Ovary (tissue), 9 donors: ENCODE data around the gene SLC9A7. TPM values are rescaled to one million over a fixed set of nuclear protein-coding genes. Genes with fewer than 3 reads are reported as not detected.

Experiments used
- DNase-seq, 5 donors: peaks; one replicate each; pipeline ENCODE4 v3.0.0-alpha.2; 2019 to 2020
- H3K27ac ChIP-seq, 2 donors: fragments of 200-600 bp; one replicate each; pipeline versions ENCODE4 v1.5.1 to v1.8.0; 2019 to 2022
- H3K27me3 ChIP-seq: fragments of 200-600 bp; one replicate; pipeline ENCODE4 v1.8.0; 2022
- H3K36me3 ChIP-seq: fragments of 200-600 bp; sonication (generic); one replicate; pipeline ENCODE4 v1.5.1; 2019
- H3K4me1 ChIP-seq: one replicate; pipeline ENCODE4 v1.8.1; 2013; ENCODE audit warnings: mild to moderate bottlenecking, moderate library complexity; ENCODE audit not compliant: insufficient read depth
- H3K4me3 ChIP-seq: fragments of 200-600 bp; sonication (generic); one replicate; pipeline ENCODE4 v1.5.1; 2017
- H3K9me3 ChIP-seq, 2 donors: fragments of 200-600 bp in 1 of 2; sonication (generic) in 1 of 2; one replicate each; pipeline versions ENCODE4 v1.5.1 to v1.8.1; 2013 to 2019; ENCODE audit warnings: mild to moderate bottlenecking in 1 of 2, moderate library complexity in 1 of 2
- CTCF ChIP-seq, 3 donors: fragments of 450-650 bp in 2 of 3; fragments of 200-600 bp in 1 of 3; IDR thresholded peaks; one replicate each; pipeline versions ENCODE4 v1.5.1 to v1.8.0; 2016 to 2022; ENCODE audit warnings: antibody characterized with exemption in 3 of 3, mild to moderate bottlenecking in 1 of 3
- EP300 ChIP-seq: sonication (generic); formaldehyde crosslinking; IDR thresholded peaks from one replicate; pipeline ENCODE4 v1.6.1; 2017; ENCODE audit warnings: antibody characterized with exemption
- POLR2A ChIP-seq: fragments of 450-650 bp; IDR thresholded peaks from one replicate; pipeline ENCODE4 v1.6.1; 2017; ENCODE audit warnings: antibody characterized with exemption, mild to moderate bottlenecking, moderate library complexity
- WGBS, 3 donors: extraction: QIAGEN DNeasy Blood & Tissue Kit in 1 of 3; methylation state at CpG; one replicate each; pipeline versions ENCODE4 v1.1.5 to v1.1.7; 2013 to 2017; 5-methylcytosine and 5-hydroxymethylcytosine counted together
- intact Hi-C, 4 donors: fragments of 100-400 bp; cut with DNase I; formaldehyde crosslinking; loops; one replicate each; pipeline versions ENCODE4 v1.11.0 to v1.15.1; 2022 to 2023
- polyA plus RNA-seq, 2 donors: library from polyadenylated mRNA; stranded (reverse); fragments of 200-250 nt in 1 of 2; fragments of 350-450 nt in 1 of 2; fragmentation: Illumina TruSeq in 1 of 2; extraction: RNeasy Lipid Tissue Mini Kit (QIAGEN cat#74804) in 1 of 2; gene quantifications; one replicate each; pipeline ENCODE4 v1.2.3, GENCODE V29; 2013 to 2014
- total RNA-seq, 7 donors: library from RNA; depleted of rRNA in 2 of 7; stranded (reverse); fragments of >200 nt in 2 of 7; fragmentation: NEBNext Ultra II Directional in 3 of 7; extraction: Animal tissue kit (Norgen Biotek cat#: 25700) in 3 of 7; gene quantifications; one replicate each; pipeline versions ENCODE4 v1.1.0 to v1.2.4, GENCODE V29; 2016 to 2023
- donor health status: DM: no; HTN: no; CAD: no; lungs with moderate emphysema.
- donor health status: DM: no; HTN: no; CAD: no.
- donor health status: Bipolar disorder and iron deficiency.
- donor health status: DM: yes; HTN: yes; CAD: no.
- donor health status: DM: no; HTN: no; CAD: no.
- donor health status: DM: yes; HTN: yes; CAD: no.

The SLC9A7 gene
- total and polyA plus RNA-seq, 9 donors: 2.2 to 22.3 (median 9.1) TPM

GRCh38 chrX:46587753-46588171 lies 171.2 kb downstream of the SLC9A7 start:
- DNase-seq: peak in 1 of 5 donors; percentile 37
- Histone ChIP-seq H3K27ac (peak overlapping the region; percentile 26 to 36), H3K9me3 (no peaks in the 10 kb centered on the region), H3K36me3 (no peaks in the 10 kb centered on the region), H3K27me3 (no peaks in the 10 kb centered on the region), H3K4me3 (no peak overlapping the region), H3K4me1 (peaks cover 4% of the 10 kb centered on the region)
- intact Hi-C loops: no loop called here
- TF ChIP-seq CTCF (IDR thresholded peaks at IDR 0.05) (no peak), EP300 (no peak), POLR2A (no peak)
- 9 to 20% (median 13%) methylated on average over 5 of the region's 5 CpGs for WGBS, 3 donors

GRCh38 chrX:46587158-46587557 lies 171.8 kb downstream of the SLC9A7 start:
- Histone ChIP-seq H3K36me3 (no peaks in the 10 kb centered on the region), H3K27ac (no peak overlapping the region), H3K9me3 (no peaks in the 10 kb centered on the region), H3K4me3 (no peak overlapping the region), H3K27me3 (no peaks in the 10 kb centered on the region), H3K4me1 (peaks cover 4% of the 10 kb centered on the region)
- no peak for TF ChIP-seq CTCF (IDR thresholded peaks at IDR 0.05)
- no peak for TF ChIP-seq EP300
- no peak for TF ChIP-seq POLR2A
- intact Hi-C loops: no loop called here
- whole genome bisulfite sequencing, 3 donors: 18 to 29% (median 27%) methylated on average over 5 of the region's 5 CpGs
- DNase-seq: peak in 1 of 5 donors; percentile 31

GRCh38 chrX:46584736-46585135 lies 174.2 kb downstream of the SLC9A7 start:
- TF ChIP-seq CTCF (IDR thresholded peaks at IDR 0.05): no peak
- no peak for TF ChIP-seq POLR2A
- no peak for TF ChIP-seq EP300
- intact Hi-C loops: no loop called here
- Histone ChIP-seq H3K36me3 (no peaks in the 10 kb centered on the region), H3K27me3 (no peaks in the 10 kb centered on the region), H3K4me3 (no peak overlapping the region), H3K4me1 (peaks cover 4% of the 10 kb centered on the region), H3K27ac (no peak overlapping the region), H3K9me3 (no peaks in the 10 kb centered on the region)
- WGBS, 3 donors: 33 to 44% (median 39%) methylated on average over 2 of the region's 2 CpGs
- DNase-seq: no peak

- Histone ChIP-seq H3K36me3 (no peaks in the 10 kb centered on the region), H3K4me3 (no peak overlapping the region), H3K27me3 (no peaks in the 10 kb centered on the region), H3K27ac (peak overlapping the region in 1 of 2 donors; percentile 23), H3K4me1 (peaks cover 3% of the 10 kb centered on the region), H3K9me3 (no peaks in the 10 kb centered on the region)
- TF ChIP-seq EP300 (no peak), POLR2A (no peak), CTCF (IDR thresholded peaks at IDR 0.05) (no peak)
- intact Hi-C loops: no loop called here
- no peak for DNase-seq
- 20 to 24% (median 20%) methylated on average over 1 of the region's 1 CpG for WGBS, 3 donors
Observed at GRCh38 chrX:46582966-46583365, 176.0 kb downstream of the SLC9A7 start.
